ENCODE measurements around the gene ECM2. TPM values are rescaled to one million over a fixed set of nuclear protein-coding genes. Genes with fewer than 3 reads are reported as not detected.

The ECM2 gene
- total and polyA plus RNA-seq, 2 of the 13 experiments (the other 11 are each of a cell fraction or from before 2014, with no cell fraction given) = 0.37 TPM; not detected in 1

GRCh38 chr9:92482805-92483204, 53.0 kb downstream of the ECM2 start (continued):
- no peak for TF ChIP-seq ZNF710 (CRISPR knock-in tag; IDR thresholded peaks at IDR 0.05; ENCODE audit: borderline replicate concordance)
- TF ChIP-seq ZNF350 (CRISPR knock-in tag; IDR thresholded peaks at IDR 0.05; ENCODE audit: borderline replicate concordance, low read depth) = no peak
- TF ChIP-seq ZBTB21 (CRISPR knock-in tag; IDR thresholded peaks at IDR 0.05) = no peak
- no peak for TF ChIP-seq TRAFD1 (CRISPR knock-in tag; IDR thresholded peaks at IDR 0.05; ENCODE audit: borderline replicate concordance)
- TF ChIP-seq STAG1 (CRISPR knock-in tag; IDR thresholded peaks at IDR 0.05) = no peak

- Histone ChIP-seq H3K4me2 (ENCODE audit: low read depth, low read length) (no peak within 1 kb of the TSS), H2AFZ (ENCODE audit: low read length) (no peak within 1 kb of the TSS), H3K27me3 (ENCODE audit: control insufficient read depth in 1 of 2, insufficient read depth in 2 of 2, low read length in 2 of 2) (no peaks in the 10 kb centered on the region), H3K27ac (ENCODE audit: extremely low read length, insufficient read depth, low read length) (no peak within 1 kb of the TSS), H3K9me3 (ENCODE audit: low read length) (no peaks in the 10 kb centered on the region), H3K79me2 (ENCODE audit: insufficient read depth, low read length) (no peaks in the 10 kb centered on the region), H3K4me3 (replicated peaks in 1 of 3; ENCODE audit: insufficient read depth in 1 of 3, low read depth in 2 of 3, low read length in 3 of 3) (no peak within 1 kb of the TSS), H3K4me1 (ENCODE audit: insufficient read depth, low read length) (peaks cover 13% of the 10 kb centered on the region), H3K9ac (ENCODE audit: insufficient read depth, low read depth, low read length) (no peak within 1 kb of the TSS), H4K20me1 (ENCODE audit: insufficient read depth, low read length) (no peaks in the 10 kb centered on the region), H3K36me3 (replicated peaks in 1 of 2; ENCODE audit: control insufficient read depth in 1 of 2, insufficient read depth in 2 of 2, low read length in 2 of 2) (no peaks in the 10 kb centered on the region)
- intact Hi-C loops (cut with micrococcal nuclease; ENCODE audit: unreplicated experiment) (no loop called here), in situ Hi-C loops (cut with HindIII; ENCODE audit: extremely low pct_ligation_motif_present, low pct_unique_long_range_greater_than_20kb) (no loop called here)
- ATAC-seq (no peak), DNase-seq (ENCODE audit: low spot score) (no peak), FAIRE-seq (no peak)
- CTCF ChIA-PET (ENCODE audit: low intra/inter-chr PET ratio, low total read pairs) = no interaction called here
- TF ChIP-seq ZNF264 (CRISPR knock-in tag; IDR thresholded peaks at IDR 0.05) (no peak), KAT2B (IDR thresholded peaks at IDR 0.05; ENCODE audit: borderline replicate concordance, low read depth, low read length) (no peak), FOXO1 (CRISPR knock-in tag; IDR thresholded peaks at IDR 0.05) (no peak), ZNF512B (CRISPR knock-in tag; IDR thresholded peaks at IDR 0.05; ENCODE audit: borderline replicate concordance) (no peak), MIER2 (CRISPR knock-in tag; IDR thresholded peaks at IDR 0.05) (no peak), CHD4 (IDR thresholded peaks at IDR 0.05; ENCODE audit: borderline replicate concordance, low read length) (no peak), ZFP1 (CRISPR knock-in tag; IDR thresholded peaks at IDR 0.05) (no peak), ZKSCAN8 (CRISPR knock-in tag; IDR thresholded peaks at IDR 0.05; ENCODE audit: borderline replicate concordance) (no peak), LCORL (IDR thresholded peaks at IDR 0.05) (no peak), LCORL (CRISPR knock-in tag; IDR thresholded peaks at IDR 0.05) (no peak), ZNF20 (CRISPR knock-in tag; IDR thresholded peaks at IDR 0.05) (no peak), PCBP2 (optimal IDR thresholded peaks at IDR 0.05; ENCODE audit: low read depth, low read length, poor library complexity, severe bottlenecking) (no peak), ZSCAN22 (CRISPR knock-in tag; IDR thresholded peaks at IDR 0.05) (no peak)
- POLR2A ChIA-PET = no interaction called here
- WGBS (ENCODE audit: low lambda C conversion rate) = 97% methylated on average over 3 of the region's 3 CpGs
- no TSS peak for BruUV-seq (replicated peaks)
Observed at GRCh38 chr9:92482329-92482728, 53.5 kb downstream of the ECM2 start, which contains the start of gene ASPN. Gene ASPN (minus strand): TSS chr9:92482506.

Data from HepG2 (cell line).